Activated CD8-positive, alpha-beta memory T cell treated with anti-CD3 and anti-CD28 coated beads, Interleukin-2, amount 50 U/mL, for 24 hours (primary cell): ENCODE measurements around the gene ASCL3.
"Not testable (repeated sequence)": the region's sequence is repeated elsewhere in the genome, so short reads cannot be mapped to it uniquely, and the experiment has no call there.

ENCODE experiments used
- DNase-seq: peaks from one replicate; pipeline ENCODE4 v3.0.0-alpha.2; 2020; ENCODE audit errors: extremely low read depth

The ASCL3 gene

DNA sequence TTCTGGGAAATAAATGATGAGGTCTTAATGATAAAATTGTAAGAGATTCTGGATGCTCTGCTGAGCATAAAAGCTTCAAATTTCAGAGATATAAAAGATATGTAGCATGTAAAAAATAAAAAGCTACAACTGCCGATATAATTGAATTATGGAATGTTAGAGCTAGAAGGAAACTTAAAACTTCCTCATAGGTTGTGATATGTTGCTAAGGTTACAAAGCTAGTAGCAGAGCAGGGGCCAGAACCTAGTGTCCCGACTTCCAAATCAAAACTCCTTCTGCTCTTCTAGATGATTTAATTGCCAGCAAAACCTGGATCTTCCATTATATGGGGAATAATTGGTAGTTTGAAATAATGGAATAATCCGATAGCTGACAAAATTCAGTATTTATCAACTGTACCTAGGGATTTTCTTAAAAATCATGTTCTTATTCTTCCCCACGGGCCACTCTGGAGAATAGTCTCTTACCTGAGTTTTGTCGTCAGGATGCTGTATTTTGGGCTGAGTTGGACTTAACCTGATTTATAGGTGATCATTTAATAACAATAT, at the start of gene ASCL3:
ASCL3 (minus strand) TSS at position 499 of the 549 bp plus-strand sequence. CDS start 4,855 bp downstream, outside the sequence.
- DNase-seq = no peak

DNA sequence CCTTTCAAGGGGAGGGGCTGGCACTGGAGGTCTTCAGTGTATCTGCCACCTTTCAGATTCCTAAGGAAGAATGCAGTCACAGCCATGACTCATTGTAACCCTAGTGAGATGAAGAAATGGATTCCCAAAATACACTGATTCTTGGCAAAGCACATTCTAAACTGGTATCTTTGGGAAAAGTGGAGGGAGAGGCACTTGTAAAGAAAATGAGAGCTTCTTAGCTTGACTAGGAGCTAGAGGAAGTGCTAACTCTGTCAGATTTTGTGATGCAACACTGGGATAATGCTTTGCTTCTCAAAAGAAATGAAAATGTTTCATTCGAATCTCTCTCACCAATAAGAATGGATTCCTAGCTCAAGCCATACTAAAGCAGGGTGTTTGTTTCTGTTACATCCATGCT, 46.6 kb upstream of the ASCL3 start:
- DNase-seq = no peak

DNA sequence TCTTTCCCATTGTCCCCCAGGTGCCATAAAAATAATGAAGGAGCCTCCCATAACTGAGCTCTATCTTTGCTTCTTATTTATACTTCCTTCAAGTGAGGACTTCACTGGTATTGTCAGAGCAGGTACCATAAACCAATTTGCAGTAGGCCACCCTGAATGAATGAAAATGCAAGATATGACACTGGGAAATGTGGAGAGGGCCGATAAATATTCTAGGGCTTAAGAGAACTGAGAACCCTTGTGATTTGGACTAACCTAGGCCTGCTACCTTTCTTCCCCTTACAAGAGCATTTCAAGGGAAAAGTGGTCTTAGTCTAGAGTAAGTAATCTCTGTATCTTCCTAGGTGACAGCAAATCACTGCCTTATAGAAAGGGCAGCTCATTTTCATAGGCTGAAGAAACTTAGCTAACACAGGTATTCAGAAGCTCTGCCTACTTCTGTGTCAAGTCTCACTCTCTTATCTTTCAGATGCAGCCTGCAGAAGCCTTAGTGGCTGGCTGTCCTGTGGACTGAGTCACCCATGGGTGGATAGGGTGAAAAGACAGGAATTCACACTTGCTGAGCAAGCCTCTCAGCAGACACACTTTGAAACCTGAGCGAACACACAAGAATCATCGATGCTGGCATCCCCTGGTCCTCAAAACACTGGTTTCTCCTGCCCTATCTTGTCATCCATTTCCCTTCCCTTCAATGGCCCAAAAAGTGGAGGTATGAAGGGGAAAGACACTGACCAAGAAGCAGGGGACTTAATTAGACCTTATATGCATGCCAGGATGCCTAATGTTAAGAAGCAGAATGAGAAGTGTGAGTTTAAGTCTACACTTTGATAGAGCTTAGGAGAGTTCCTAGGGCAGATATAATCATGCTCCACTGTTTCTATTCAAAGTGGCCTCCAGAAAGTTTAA, 45.8 kb upstream of the ASCL3 start:
- no peak for DNase-seq

DNA sequence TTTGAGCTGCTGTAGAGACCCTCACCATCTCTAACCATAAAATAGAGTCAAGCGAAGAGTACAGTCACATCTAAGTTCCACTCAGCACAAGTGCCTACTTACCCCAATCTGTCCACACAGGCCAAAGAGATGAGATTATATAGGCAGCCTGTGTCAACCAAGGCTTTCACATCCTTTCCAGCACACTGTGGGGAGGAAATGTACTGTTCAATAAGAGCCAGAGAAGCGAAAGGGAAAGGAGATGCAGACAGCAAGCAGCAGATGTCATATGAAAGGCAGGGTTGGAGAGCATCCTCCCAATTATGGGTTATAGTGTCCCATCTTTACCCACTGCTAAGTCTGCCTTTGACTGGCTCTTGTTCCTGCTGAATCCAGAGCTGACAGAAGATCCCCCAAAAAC, 44.6 kb upstream of the ASCL3 start:
- no peak for DNase-seq

DNA sequence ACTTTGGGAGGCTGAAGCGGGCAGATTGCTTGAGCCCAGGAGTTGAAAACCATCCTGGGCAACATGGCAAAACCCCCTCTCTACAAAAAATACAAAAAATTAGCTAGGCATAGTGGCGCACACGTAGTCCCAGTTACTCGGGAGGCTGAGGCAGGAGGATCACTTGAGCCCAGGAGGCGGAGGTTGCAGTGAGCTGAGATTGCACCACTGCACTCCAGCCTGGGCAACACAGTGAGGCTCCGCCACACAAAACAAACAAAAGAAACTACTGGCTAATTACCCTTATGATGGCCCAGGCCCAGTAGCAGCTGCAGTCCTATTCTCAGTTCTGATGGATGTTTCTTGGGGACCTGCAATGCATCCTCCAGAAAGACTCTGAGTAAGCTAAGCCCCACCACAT, 44.0 kb upstream of the ASCL3 start:
- not testable (repeated sequence) for DNase-seq

DNA sequence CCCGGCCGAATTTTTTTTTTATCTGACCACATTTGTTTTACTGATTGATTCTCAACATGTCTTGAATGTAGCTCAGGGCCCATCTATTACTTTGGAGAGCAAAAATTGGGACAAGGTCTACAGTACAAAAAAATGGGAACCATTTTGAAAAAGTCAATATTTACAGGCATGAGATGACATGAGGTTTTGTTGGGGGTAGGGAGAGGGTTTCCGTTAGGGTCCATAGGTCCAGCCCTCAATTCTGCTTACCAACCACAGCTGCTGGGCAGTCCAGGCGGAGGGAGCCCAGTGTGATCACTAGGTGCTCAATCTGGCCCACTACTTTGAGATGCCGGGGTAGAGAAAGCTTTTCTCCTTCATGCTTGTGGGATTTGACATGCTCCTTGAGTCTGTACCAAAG, 42.6 kb upstream of the ASCL3 start:
- no peak for DNase-seq

DNA sequence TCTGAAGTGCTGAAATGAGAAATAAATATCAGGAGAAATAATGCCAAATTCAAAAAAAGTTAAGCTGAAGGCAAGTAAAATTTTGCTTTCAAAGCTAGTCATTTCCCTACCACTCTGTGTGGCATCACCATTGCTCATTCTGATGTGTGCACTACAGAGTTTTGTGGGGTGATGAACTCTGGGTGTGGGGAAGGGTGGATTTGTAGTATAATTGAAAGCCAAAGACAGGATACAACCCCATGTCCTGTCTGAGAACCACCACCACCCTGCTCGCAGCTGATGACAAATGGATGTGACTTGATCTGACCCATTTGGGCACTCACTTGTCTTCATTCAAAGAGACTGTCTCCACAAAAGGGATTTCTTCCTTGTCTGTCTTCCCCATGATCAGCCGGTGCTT, 40.7 kb upstream of the ASCL3 start:
- DNase-seq = no peak

DNA sequence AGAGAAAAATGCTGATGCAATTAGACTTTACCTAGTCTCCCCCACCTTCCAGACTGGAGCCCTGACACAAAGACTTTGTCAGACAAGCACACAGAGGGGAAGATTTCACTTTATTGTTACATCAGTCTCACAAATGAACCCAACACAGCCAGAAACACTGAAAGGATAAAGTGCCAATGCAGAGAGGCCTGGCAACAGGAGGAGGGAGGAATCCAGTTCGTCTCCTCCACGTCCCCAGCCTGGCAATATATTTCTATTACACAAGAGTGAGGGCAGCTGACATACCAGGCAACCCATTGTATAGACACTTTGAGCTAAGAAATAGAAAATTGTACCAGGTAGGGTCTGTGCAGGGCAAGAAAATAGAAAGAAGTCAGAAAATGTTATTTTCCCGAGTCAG, 37.7 kb upstream of the ASCL3 start:
- no peak for DNase-seq

- DNase-seq = not testable (repeated sequence)
Observed at GRCh38 chr11:8979365-8979764, 36.5 kb upstream of the ASCL3 start.

GRCh38 chr11:8973121-8973520, 30.3 kb upstream of the ASCL3 start:
- no peak for DNase-seq

GRCh38 chr11:8971924-8972316, 29.1 kb upstream of the ASCL3 start:
- DNase-seq = no peak

DNA sequence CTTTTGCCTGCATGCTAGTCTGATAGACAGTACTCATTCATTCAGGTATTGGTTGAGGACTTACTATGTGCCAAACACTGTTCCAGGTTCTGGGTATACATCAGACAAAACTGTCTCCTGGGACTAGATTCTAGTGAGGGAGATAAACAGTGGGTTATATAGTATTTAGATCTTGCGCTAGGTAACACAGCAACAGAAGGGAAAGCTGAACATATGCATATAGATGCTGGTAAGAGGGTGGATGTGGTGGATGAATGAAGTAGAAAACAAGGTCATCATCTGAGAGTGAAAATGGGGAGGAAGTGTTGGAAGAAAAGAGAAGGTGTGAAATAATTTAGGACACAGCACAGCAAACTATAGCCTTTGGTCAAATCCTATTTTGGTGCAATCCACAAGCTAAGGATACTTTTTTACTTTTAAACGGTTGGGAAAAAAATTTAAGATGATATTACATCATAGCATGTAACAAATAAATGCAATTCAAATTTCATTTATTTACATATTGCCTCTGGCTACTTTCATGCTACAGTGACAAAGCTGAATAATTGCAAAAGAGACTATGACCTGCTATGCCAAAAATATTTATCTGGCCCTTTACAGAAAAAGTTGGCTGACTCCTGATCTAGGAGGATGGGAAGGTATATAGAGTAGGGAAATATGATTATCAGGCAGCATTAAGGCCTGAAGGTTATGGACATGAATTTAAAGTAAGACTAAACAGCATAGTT, 28.5 kb upstream of the ASCL3 start:
- no peak for DNase-seq

DNA sequence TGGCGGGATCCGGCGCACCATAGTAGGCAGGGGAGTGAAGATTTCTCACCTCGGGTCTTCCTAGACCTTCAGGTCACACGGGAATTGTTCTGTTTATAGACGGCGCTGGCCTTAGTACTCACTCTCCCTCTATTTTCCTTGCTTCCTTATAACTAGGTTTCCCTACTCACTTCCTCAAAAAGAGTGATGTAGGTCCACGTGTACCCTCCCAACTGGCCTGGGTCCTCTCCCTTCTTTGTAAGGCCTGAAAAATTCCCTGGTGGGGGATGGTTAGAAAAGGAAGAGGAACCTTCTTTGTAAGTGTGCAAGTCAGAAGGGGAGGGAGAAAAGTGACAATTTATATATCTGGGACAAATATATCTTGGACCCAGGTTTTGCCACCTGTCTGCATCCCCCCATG, 24.4 kb upstream of the ASCL3 start:
- DNase-seq = no peak

- DNase-seq = peak; percentile 65
Observed at GRCh38 chr11:8964324-8965320, 21.8 kb upstream of the ASCL3 start, which contains the start of gene TMEM9B. Gene TMEM9B, minus strand, starts transcription at chr11:8964442. Its CDS starts 129 bp downstream, at chr11:8964313.

DNA sequence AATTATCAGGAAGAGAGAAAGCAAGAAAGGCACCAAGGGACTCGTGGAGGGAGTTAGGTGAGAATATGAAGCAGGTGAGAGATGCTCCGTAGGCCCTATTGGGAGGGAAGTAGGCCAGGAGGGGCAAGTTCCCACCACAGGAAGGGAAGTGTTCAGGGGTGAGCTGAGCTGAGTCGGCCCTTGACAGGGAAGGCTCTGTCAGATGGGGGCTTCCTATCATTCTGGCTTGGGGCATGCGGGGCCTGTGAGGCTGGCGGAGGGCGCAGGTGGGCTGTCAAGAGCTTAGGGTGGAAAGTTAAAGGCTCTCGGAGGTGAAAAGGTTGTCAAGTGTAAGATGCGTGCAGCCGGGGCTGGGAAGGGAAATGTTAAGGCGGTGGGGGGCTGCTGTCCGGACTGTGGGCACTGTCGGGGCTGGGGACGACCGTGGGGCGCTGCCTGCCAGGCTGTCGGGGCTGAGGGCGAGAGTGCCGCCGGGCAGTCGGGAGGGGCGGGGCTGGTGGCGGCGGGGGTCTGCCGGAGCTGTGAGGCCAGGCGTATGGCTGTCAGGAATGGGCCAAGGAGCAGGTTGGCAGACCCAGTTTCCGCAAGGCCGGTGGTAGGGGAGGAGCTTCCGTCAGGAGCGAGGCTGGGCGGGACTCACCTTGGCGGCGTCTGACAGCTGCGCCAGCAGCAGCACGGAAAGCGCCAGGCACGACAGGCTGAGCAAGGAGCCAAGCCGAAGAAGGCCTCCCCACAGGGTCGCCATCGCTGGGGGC, 20.9 kb upstream of the ASCL3 start:
- peak; percentile 48 for DNase-seq

DNA sequence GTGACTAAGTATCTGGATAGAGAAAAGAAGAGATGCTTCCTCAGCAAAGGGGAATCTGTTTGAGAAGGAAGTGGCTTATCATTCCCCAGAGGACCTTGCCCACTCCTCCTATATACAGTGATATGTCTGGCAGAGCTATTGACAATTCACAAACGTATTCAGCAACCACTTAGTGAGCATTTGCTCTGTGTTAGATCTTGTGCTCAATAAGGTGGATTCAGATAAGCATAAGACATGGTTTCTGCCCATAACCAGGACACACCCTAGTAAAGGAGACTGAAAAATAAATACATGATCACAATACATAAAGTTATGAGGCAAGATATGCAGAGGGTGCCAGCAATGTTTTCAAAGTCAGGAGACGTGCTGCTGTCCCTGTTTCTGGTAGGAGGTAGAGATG, 20.0 kb upstream of the ASCL3 start:
- DNase-seq = no peak

DNA sequence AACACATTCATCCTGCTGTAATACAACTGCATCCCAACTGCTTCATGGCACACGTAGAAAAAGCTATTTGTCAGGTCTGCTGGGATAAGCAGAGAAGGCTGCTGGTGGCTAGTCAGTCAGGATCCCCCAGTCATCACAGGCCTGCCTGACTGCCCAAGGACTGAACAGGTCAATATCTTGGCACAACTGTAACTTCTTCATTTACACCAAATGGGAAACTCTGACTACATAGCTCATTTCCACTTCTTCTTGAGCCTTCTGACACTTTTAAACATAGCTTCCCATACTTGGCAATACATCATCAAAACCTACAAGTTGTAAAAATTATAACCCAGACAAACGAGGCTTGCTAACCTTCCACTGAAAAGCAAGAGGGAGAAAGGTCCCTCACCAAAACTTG, 18.6 kb upstream of the ASCL3 start:
- no peak for DNase-seq

GRCh38 chr11:8959546-8960166, 16.8 kb upstream of the ASCL3 start:
- DNase-seq = no peak

DNA sequence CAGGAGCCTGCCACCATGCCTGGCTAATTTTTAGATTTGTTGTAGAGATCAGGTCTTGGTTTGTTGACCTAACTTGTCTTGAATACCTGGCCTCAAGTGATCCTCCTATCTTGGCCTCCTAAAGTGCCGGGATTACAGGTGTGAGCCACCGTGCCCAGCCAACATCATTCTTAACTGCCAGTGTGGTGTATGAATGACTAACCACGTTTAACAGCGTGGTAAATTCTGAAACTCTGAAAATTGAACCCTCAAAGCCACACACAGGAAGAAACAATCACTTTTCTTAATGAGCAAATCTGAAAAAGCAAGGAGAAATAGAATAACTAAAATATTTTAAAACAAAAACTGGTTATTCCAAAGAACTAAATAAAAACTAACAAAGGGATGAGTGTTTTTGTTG, 14.0 kb upstream of the ASCL3 start:
- DNase-seq = no peak

DNA sequence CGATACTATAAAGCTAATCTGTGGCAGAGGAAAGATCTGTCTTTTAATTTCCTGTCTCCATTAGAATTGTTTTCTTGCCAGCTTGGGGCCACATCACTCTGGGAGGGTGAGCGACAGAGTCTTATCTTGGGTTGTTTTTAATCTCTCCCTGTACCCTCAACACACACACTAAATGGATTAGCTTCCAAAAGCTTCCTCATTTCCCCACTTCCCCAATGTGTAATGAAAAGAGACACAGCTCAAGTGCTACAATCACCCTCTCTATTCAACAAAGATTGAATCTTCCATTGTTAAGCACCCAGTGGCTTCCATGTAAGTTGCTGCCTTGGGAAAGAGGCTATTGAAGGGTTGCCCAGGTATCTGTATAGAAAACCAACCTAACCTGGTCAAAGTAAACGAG, 6.1 kb upstream of the ASCL3 start:
- no peak for DNase-seq
